ENCODE measurements around the gene PRKRIP1.
"Not testable (repeated sequence)": the region's sequence is repeated elsewhere in the genome, so short reads cannot be mapped to it uniquely, and the experiment has no call there.

Gene PRKRIP1

DNA sequence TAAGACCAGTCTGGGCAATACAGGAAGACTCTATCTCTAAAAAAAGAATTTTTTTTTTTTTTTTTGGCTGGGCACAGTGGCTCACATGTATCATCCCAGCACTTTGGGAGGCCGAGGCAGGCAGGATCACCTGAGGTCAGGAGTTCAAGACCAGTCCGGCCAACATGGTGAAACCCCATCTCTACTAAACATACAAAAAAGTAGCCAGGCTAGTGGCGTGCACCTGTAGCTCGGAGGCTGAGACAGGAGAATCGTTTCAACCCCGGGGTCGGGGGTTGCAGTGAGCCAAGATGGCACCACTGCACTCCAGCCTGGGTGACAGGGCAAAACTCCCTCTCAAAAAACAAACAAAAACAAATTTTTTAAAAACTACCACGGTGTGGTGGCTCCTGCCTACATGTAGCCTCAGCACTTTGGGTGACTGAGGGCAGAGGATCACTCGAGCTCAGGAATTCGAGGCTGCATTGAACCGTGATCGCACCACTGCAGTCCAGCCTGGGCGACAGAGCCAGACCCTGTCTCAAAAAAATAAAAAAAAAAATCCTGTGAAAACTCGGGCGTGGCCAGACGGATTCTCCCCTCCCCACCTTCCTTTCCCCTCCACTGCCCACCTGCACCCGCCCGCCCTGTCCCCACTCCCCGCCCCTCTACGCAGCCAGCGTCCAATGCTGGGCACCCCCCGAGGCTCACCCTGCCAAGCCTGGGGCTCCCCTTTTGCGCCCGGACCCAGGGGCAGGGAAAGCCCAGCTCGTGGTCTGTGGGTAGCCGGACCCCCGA is 36.5 kb downstream of the PRKRIP1 start:
- DNase-seq: no peak

DNA sequence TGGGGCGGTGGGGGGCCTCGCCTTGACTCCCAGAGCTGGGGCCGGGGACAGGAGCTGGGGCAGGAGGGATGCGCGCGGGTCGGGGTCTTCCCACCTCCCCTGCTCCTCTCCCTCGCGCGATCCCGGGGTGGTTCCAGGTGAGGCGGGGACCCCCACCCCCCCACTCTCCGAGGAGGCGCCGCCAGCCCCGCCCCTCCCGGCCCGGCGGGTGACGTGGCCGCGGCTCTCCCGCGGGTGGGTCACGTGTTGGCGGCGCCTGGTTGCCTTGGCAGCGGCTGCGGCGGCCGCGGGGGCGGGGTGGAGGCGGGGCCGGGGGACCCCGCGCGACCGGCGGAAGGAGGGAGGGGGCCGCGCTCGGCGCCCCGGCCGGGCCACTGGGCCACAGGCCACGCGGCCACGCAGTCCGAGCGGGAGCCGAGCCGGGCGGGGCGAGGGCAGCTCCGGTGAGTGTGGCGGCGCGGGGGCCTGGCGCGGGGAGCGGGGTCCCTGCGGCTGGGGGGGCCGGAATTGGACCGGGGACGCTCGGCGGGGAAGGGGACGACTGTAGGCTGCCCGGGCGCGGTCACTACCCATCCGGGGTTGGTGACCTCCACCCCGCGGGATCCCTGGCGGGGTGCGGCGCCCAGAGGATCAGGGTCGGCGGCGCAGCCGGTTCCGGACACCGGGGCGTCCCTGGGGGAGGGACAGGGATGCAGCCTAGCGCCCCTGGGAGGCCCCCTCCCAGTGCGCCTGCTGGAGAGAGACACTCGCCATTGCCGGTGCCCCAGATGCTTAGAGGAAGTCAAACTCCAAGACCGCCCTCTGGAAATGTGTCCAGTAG is 37.3 kb downstream of the PRKRIP1 start, which contains the start of gene ORAI2:
Gene ORAI2, plus strand, starts transcription at position 357 of the 820 bp plus-strand sequence. CDS start 5,382 bp downstream, outside the sequence.
- DNase-seq: no peak

DNA sequence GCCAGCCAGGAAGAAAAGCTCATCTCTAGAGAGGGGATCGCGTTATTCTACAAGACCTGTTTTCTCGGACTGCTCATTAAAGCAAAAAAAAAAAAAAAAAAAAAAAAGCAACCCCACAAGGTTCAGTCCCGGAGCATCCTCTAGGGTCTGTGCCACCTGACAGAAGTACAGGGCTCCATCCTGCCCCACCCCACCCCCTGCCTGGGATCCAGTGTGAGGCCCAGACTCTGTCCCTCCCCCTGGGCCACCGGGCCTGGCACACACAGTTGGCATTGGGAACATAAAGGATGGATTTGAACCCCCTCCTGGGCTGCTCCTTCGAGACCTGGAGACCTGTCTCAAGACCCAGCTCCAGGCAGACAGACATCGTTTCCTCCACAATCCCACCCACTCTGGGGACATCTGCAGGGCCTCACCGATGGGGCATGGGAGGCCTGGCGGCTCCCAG is 37.9 kb downstream of the PRKRIP1 start:
- DNase-seq: no peak

DNA sequence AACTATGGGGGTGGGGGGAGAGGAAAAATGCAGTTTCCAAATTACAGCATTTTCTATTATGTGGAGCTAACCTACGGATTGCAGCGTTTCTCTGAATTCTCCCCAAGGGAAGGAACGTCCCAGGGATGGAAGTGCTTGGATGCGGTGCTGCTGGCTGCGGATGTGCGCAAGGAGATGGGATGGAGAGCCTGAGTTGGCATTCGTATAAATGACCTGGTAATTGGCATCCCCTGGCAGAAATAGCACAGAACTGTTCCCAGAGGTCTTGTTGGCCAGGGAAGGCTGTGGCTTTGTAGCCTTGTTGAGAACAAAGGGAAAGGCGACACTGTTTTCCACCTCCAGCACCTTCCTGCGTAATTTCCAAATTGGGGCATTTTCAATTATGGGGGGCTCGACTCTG is 40.0 kb downstream of the PRKRIP1 start:
- DNase-seq: no peak

DNA sequence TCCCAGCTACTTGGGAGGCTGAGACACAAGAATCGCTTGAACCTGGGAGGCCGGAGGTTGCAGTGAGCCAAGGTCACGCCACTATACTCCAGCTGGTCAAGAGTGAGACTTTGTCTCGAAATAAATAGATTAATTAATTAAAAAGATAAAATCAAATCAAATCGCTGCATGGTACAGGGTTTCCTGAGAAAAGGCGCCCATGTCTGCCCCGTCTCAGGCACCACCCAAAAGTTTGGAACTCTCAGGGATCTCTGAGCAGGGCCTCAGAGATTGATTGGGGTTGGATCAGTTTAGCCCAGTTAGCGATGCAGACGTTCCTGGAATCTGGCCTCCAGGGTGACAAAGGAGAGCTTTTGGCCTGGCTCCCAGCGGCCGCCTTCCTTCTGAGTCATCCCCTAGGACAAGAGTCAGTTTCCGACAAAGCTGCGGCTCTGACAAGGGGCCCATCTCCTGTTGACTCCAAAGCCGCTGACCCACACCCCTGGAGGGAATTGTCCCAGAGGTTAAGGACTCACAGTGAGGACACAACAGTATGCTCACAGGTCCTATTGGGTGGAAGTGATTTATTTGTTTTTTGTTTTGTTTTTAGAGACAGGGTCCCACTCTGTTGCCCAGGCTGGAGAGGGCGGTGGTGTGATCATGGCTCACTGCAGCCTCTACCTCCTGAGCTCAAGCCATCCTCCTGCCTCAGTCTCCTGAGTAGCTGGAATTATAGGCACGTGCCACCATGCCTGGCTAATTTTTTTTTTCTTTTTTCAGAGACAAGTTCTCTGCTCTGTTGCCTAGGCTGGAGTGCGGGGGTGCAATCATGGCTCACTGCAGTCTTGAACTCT is 44.0 kb downstream of the PRKRIP1 start:
- no peak for DNase-seq

DNA sequence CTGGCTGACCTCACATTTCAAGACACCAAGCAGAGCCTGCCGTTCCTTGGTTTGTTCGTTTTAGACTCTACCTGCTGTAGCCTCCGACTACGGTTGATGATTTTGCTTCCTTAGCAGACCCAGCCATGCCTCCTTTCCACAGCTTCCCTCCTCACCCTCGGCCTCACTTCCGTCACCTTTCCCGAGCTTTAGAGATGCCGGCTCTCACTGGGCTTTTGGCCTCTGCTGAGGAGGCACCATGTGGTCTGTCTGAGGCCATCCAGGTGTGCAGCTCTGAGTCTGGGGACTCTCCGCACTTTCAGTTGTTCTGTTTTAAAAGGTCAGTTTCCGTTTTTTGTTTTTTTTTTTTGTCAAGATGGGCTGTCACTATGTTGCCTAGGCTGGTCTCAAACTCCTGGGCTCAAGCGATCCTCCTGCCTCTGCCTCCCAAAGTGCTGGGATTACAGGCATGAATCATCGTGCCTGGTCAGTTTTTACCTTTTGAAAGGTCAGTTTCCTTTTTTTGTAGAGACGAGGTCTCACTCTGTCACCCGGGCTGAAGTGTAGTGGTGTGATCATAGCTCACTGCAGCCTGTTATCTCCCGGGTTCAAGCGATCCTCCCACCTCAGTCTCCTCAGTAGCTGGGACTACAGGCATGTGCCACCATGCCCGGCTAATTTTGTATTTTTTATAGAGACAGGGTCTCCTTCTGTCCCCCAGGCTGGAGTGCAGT is 49.0 kb downstream of the PRKRIP1 start:
- no peak for DNase-seq

DNA sequence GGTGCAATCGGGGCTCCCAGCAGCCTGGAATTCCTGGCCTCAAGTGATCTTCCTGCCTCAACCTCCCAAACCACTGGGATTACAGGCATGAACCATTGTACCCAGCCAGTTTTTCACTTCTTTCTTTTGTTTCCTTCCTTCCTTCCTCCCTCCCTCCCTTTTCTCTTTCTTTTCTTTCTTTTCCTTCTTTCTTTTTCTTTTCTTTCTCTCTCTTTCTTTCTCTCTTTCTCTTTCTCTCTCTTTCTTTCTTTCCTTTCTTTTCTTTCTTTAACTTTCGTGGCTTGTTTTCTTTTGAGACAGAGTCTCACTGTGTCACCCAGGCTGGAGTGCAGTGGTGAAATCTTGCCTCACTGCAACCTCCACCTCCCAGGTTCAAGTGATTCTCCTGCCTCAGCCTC is 49.5 kb downstream of the PRKRIP1 start:
- no peak for DNase-seq

DNA sequence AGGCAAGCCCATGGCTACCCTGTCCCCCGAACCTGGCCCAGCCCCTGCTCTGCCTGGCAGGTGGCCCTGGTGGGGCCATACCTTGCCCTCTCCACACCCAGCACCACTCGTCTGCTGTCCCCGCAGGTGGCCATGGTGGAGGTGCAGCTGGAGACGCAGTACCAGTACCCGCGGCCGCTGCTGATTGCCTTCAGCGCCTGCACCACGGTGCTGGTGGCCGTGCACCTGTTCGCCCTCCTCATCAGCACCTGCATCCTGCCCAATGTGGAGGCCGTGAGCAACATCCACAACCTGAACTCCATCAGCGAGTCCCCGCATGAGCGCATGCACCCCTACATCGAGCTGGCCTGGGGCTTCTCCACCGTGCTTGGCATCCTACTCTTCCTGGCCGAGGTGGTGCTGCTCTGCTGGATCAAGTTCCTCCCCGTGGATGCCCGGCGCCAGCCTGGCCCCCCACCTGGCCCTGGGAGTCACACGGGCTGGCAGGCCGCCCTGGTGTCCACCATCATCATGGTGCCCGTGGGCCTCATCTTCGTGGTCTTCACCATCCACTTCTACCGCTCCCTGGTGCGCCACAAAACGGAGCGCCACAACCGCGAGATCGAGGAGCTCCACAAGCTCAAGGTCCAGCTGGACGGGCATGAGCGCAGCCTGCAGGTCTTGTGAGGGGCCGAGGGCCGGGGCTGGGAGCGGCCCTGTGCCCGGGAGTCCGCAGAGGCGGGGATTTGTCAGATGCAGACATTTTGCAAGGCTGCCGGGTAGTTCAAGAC is 50.4 kb downstream of the PRKRIP1 start:
- no peak for DNase-seq

DNA sequence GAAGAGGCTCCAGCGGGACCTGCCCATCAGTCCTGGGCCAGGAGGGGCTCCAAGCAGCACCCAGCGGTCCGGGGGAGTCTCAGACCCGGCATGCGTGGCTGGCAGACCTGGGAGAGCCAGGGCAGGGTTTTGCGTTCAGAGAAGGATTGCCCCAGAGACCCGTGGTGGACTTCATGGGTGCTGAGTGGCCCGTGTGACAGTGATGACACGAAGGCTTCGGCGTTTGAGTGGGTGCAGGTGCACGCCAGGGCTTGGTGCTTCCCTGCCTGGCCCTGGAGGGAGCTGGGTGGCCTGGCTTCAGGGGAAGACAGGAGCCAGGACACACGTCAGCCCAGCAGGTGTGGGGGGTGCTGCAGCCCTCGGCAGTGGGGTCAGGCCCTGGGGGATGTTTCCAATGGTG is 51.1 kb downstream of the PRKRIP1 start:
- no peak for DNase-seq

DNA sequence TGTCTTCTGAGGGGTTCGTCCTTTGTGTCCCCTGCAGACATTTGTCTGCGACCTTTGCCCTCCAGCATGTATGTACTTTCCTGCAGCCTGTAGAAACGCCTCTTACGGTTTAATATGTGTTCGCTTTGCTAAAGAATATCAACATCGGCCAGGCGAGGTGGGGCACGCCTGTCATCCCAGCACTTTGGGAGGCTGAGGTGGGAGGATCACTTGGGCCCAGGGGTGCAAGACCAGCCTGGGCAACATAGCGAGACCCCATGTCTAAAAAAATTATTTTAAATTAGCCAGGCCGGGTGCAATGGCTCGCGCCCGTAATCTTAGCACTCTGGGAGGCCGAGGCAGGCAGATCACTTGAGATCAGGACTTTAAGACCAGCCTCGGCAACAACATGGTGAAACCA is 53.0 kb downstream of the PRKRIP1 start:
- no peak for DNase-seq

DNA sequence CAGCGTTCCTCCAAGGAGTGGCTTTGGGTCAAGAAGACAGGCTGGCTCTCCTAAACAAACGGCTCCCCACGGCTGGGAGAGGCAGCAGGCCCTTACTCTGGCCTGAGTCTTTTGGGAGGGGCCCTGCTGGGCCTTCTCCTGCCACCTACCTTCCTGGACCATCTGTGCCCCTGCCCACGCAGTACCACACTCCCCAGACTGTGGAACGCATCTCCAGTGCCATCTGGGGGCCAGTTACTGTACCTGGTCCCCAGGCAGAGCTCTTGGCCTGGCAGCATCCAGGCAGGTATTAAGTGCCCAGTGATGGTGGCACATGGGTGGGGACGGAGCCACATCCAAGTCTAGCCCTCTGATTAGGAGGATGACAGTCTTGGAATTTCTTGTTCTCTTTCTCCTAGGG is 54.1 kb downstream of the PRKRIP1 start:
- no peak for DNase-seq

DNA sequence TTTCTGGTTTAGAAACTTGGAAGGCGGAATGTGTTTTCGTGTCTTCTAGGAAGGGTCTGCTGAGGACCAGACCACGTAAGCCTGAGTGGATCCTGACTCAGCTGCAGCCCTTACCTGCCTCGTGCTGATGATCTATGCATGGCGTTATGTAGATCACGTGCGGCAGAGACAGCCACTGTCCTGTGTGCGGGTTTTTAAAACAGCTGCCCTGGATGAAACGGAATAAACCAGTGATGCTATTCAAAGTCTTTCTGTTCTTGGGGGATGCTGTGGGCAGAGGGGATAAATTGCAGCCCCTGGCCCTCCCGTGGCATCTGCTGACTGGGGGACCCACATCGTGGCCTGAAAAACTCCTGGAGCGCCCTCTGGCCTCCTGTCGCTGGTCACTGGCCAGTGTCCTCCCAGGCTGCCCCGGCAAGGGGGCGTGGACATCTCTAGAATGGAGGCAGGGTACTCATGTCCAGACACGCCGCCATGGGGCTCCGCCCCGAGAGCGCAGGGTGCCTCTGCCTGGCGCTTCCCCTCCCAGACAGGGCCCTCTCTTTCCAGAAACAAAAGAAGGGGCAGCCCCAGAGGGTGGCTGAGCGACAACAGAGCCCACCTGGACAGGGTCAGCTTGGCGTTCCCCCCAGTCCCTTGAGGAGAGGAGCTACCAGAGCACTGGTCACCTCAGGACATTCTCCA is 55.4 kb downstream of the PRKRIP1 start:
- DNase-seq: peak; percentile 56

DNA sequence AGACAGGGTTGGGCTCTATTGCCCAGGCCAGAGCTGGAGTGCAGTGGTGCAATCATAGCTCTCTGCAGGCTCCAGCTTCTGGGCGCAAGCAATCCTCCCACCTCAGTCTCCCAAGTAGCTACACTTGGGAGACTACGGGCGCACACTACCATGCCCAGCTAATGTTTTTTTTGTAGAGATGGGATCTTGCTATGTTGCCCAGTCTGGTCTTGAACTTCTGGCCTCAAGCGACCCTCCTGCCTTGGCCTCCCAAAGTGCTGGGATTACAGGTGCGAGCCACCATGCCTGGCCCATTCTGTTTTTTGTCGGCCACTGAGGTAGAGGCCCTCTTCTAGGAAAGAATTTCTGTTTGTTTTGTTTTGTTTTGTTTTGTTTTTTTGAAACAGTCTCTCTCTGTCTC is 56.3 kb downstream of the PRKRIP1 start:
- no peak for DNase-seq

DNA sequence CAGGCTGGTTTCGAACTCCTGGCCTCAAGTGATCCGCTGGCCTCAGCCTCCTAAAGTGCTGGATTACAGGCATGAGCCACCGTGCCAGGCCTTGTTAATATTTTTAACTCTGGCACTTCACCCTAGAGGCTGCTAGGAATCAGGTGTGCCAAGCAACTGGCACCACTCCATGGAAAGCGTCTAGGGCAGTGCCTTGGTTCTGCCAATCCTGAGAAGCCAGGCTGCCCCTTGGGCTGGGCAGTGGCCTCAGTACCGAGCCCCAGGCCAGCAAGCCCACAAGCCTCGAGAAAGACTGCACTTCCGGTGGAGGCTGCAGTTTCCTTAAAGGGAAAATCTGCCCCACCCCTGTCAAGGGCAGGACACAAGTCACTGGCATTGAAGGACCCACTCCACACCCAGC is 57.2 kb downstream of the PRKRIP1 start:
- DNase-seq: no peak

DNA sequence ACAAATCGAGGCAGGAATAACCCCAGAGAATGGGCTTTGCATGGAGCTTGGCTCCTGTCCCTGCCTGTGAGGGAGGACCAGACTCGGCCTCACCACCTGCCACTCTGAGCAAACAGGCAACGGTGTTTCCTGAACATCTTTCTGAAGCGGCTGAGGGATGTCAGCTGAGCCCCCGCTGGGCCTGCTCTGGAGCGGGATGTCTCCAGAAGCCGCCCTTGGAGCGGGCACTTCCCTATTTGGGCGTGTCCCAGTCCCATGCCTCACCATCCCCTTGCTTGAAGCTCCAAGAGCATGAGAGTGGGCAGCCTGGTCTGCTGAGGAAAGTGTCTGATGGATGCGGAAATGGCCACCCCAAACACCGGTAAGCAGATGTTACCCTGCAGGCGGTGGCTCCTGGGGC is 58.3 kb downstream of the PRKRIP1 start:
- DNase-seq: no peak

DNA sequence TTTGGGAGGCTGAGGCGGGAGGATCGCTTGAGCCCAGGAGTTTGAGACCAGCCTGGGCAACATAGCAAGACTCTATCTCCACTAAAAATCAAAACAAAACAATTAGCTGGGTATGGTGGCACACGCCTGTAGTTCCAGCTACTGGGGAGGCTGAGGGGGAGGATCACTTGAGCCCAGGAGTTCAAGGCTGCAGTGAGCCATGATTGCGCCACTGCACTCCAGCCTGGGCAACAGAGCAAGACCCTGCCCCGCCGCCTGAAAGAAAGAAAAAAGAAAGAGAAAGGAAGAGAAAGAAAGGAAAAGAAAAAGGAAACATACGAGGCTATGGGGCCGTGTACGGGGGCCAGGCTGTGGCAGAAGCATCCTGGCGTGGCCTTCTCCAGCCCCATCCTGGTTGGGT is 58.8 kb downstream of the PRKRIP1 start:
- not testable (repeated sequence) for DNase-seq

DNA sequence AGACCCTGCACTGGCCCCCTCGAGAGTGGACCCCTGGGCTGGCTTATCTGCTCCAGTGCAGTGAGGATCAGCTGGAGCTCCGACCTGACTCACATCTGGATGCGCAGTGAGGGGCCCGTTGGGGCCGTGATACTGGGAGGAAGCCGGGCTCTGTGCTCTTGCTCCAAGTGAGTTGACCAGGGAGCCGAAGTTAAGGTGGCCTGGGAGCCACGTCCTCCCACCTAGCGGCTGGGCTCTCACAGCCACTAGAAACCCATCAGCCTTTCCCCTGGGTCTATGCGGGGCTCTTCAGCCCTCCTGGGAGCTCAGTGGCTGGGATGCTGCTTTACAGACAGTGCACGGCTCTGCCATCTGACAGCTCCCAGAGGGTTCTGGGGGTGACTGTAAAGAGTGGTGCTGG is 59.4 kb downstream of the PRKRIP1 start:
- DNase-seq: no peak

DNA sequence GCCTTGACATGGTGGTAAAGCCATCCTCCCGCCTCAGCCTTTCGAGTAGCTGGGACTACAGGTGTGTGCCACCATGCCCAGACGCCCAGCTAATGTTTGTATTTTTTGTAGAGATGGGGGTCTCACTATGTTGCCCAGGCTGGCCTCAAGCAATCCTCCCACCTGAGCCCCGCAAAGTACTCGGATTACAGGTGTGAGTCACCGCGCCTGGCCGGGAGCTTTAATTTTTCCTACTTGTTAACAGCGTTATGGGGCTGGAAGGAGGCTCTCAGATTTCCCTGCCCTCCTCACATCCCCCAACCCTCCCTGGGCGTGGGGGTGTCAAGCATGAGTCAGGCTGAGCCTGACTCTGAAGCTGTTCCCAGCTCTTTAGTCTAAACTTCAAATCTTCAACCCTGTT is 60.2 kb downstream of the PRKRIP1 start:
- no peak for DNase-seq

DNA sequence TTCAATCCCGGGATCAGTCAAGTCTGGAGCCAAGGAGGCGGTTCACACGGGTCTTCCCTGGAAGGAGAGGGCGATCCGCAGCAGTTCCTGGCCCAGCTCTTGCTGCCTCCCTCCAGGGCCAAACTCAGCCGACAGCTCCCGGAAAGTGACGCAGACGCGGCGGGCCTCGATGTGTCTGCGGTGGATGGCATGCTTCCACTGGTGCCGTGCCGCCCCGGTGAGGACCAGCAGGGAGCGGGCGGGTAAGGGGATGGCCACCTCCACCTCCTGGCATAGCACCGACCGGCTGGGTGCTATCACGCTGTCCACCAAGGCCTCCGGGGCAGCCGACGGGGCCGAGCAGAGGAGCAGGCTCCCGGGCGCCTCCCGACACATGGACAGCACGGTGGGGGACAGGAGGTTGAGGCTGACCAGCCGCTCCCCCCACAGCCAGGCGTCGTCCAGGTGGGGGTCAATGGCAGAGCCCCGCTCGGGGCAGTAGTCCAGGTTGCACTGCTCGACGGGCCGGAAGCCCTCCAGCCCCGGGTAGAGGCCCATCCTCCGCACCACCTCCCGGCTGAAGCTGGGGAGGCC is 61.3 kb downstream of the PRKRIP1 start:
- no peak for DNase-seq

DNA sequence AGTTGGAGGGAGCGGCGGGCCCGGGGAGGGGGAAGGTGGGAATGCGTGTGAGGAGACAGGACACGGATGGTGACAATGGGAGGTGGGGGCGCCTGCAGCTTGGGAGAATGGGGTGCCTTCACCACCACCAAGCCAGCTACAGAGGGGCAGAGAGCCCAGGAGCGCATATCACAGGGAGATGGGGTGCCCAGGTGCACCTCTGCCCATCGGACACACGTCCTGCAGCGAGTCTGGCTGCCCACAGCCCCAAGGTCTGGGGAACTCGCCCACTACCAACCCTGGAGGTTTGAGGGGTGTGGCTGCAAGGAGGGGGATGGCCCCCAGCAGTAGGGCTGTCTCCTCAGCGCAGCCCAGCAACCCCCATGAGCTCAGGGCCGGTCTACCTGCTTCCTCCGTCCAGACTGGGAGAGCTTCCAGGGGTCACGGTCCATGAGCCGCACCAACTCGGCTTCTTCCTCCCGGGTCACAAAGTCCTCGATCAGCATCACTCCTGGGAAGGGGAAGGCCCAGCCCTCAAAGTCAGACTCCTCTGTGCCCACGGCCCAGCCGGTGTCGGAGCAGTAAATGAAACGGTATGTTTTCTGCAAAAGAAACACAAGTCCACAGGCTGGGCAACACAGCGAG is 63.2 kb downstream of the PRKRIP1 start:
- no peak for DNase-seq

All from NCI-H1417 treated with DMSO at 0.1 percent for 48 hours (cell line).